Effector memory CD4-positive, alpha-beta T cell (primary cell): ENCODE measurements around the gene SERPINB7.

Experiments used
- DNase-seq, 3 donors: peaks; one replicate each; pipeline ENCODE4 v3.0.0-alpha.2; 2020
- H3K27ac ChIP-seq: 2 replicates; pipeline ENCODE4 v1.7.0; 2013; ENCODE audit warnings: mild to moderate bottlenecking, low read length, moderate library complexity; ENCODE audit not compliant: insufficient read depth, poor library complexity, severe bottlenecking
- H3K27me3 ChIP-seq: replicated peaks from 2 replicates; pipeline ENCODE4 v1.7.0; 2013; ENCODE audit warnings: mild to moderate bottlenecking, low read length; ENCODE audit not compliant: insufficient read depth, control insufficient read depth, poor library complexity, severe bottlenecking
- H3K36me3 ChIP-seq: 2 replicates; pipeline ENCODE4 v1.7.0; 2013; ENCODE audit warnings: mild to moderate bottlenecking, low read length, moderate library complexity; ENCODE audit not compliant: control insufficient read depth, insufficient read depth
- H3K4me1 ChIP-seq: 2 replicates; pipeline ENCODE4 v1.7.0; 2013; ENCODE audit warnings: low read length, mild to moderate bottlenecking; ENCODE audit not compliant: control insufficient read depth, insufficient read depth, poor library complexity, severe bottlenecking
- H3K4me3 ChIP-seq: 2 replicates; pipeline ENCODE4 v1.7.0; 2013; ENCODE audit warnings: low read length, low read depth, mild to moderate bottlenecking; ENCODE audit not compliant: insufficient read depth, poor library complexity, severe bottlenecking
- H3K9me3 ChIP-seq: 2 replicates; pipeline ENCODE4 v1.7.0; 2013; ENCODE audit warnings: mild to moderate bottlenecking, low read length, moderate library complexity; ENCODE audit not compliant: control insufficient read depth

Gene SERPINB7

DNA sequence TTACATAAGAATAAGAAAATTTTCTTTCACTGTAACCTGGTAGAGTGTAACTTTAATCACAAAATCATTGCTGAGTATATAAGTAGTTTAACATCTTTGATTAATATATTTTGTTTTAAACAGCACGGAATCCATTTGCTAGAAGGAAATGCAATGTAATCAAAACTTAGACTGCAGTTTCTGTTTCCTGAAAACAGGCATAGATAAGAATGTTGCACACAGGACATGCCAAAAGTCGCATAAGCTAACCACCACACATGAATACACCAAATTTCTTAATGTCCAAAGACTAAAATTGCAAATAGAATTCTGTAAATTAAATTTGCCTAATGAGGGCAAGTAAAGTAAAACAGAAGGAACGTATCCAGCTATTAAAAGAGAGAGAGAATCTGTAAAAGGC lies 61.2 kb downstream of the SERPINB7 start:
- Histone ChIP-seq H3K27ac (no peak overlapping the region), H3K27me3 (no peaks in the 10 kb centered on the region), H3K36me3 (no peaks in the 10 kb centered on the region), H3K9me3 (no peaks in the 10 kb centered on the region), H3K4me1 (no peaks in the 10 kb centered on the region), H3K4me3 (no peak overlapping the region)
- DNase-seq = no peak

DNA sequence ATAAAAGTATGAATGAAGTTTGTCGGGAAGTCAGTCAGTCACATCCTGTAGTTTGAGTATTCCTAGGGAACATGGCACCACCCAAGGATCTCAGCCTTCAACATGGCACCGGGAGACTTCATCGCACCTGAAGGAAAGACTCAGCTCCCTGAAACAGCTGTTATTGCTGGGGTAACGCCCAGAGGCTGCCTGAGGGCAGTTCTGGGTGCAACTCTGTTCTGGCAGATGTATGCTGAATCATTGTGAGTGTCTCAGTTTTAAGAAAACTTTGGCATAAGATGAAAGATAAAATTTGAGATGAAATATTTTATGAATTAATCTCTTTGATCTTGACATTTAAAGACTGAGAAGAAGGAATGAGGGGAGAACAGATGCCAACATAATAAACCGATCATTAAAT lies 62.4 kb downstream of the SERPINB7 start:
- H3K27ac ChIP-seq = no peak overlapping the region
- H3K4me3 ChIP-seq = no peak overlapping the region
- no peaks in the 10 kb centered on the region for H3K4me1 ChIP-seq
- no peaks in the 10 kb centered on the region for H3K27me3 ChIP-seq
- DNase-seq = no peak
- H3K36me3 ChIP-seq = no peaks in the 10 kb centered on the region
- H3K9me3 ChIP-seq = no peaks in the 10 kb centered on the region

DNA sequence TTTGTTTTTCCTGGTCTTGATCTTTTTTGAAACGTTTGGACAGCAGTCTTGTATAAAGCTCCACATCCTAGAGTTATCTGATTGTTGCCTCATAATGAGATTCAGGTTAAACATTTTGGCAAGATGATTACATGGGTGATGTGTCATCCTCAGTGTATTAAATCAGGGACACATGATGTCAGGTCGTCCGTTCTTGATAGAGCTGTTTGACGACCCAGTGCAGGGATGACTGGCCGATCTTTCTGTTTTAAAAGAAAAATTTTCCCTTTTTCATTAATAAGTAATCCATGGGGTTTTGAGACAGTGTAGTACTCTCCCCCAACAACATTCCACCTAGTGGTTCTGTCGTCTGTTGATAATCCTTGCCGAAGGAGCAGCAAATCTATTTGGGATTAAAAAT lies 67.8 kb downstream of the SERPINB7 start:
- no peaks in the 10 kb centered on the region for H3K36me3 ChIP-seq
- H3K9me3 ChIP-seq = no peaks in the 10 kb centered on the region
- H3K4me1 ChIP-seq = no peaks in the 10 kb centered on the region
- H3K27me3 ChIP-seq = no peaks in the 10 kb centered on the region
- no peak overlapping the region for H3K4me3 ChIP-seq
- no peak overlapping the region for H3K27ac ChIP-seq
- DNase-seq = no peak

DNA sequence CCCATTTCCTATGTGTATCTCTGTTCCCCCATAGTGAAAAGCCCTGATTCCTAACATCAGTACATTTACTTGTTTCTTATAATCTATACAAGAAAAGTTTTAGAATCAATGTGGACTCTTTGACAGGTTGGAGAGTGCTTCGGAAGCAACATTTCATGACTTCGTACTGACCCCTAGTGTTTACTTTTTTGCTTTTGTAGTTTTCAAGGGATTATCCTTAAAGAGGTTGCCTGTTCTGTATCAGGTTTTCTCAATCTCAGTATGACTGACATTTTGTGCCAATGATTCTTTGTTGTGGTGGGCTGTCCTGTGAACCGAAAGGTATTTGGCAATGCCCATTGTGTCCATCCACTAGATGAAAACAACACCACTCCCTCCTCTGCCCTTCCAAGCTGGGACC lies 69.0 kb downstream of the SERPINB7 start:
- Histone ChIP-seq H3K4me1 (no peaks in the 10 kb centered on the region), H3K36me3 (no peaks in the 10 kb centered on the region), H3K27ac (no peak overlapping the region), H3K9me3 (no peaks in the 10 kb centered on the region), H3K27me3 (no peaks in the 10 kb centered on the region), H3K4me3 (no peak overlapping the region)
- DNase-seq = no peak

DNA sequence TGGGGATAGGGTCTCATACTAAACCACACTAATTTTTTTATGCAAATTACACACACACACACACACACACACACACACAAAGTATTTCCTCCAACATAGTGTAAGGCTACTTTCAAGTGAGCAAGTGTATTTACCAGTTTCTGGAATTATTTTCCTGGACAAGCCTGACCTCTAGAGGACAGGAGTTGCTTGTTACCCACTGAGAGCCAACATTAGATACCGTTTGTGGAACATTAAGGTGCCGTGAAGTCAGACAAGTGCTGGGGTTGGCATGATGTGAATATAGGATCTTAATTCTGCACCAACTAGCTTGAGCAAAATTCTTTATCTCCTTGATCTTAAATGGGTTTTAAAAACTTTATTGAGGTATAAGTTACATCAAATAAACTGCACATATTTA lies 72.9 kb downstream of the SERPINB7 start:
- no peaks in the 10 kb centered on the region for H3K9me3 ChIP-seq
- H3K36me3 ChIP-seq = no peaks in the 10 kb centered on the region
- H3K27ac ChIP-seq = no peak overlapping the region
- H3K4me3 ChIP-seq = no peak overlapping the region
- no peaks in the 10 kb centered on the region for H3K27me3 ChIP-seq
- no peak for DNase-seq
- H3K4me1 ChIP-seq = no peaks in the 10 kb centered on the region

DNA sequence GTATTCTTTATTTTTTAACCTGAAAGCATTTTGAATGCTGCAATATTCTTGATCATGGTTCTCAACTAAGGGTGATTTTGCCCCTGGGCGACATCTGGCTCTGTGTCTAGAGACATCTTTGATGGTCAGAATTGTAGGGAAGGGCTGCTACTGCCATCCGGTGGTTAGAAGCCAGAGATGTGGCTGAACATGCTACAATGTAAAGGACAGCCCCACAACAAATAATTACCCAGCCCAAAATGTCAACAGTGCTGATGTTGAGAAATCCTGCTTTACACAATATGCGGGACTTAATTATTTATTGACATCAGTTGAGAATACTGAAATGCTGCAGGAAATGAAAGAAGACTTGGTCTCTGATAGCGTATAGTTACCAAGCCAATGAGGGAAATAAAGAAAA lies 74.8 kb downstream of the SERPINB7 start:
- H3K27ac ChIP-seq = no peak overlapping the region
- H3K27me3 ChIP-seq = no peaks in the 10 kb centered on the region
- no peaks in the 10 kb centered on the region for H3K4me1 ChIP-seq
- no peaks in the 10 kb centered on the region for H3K36me3 ChIP-seq
- no peak for DNase-seq
- H3K4me3 ChIP-seq = no peak overlapping the region
- no peaks in the 10 kb centered on the region for H3K9me3 ChIP-seq

DNA sequence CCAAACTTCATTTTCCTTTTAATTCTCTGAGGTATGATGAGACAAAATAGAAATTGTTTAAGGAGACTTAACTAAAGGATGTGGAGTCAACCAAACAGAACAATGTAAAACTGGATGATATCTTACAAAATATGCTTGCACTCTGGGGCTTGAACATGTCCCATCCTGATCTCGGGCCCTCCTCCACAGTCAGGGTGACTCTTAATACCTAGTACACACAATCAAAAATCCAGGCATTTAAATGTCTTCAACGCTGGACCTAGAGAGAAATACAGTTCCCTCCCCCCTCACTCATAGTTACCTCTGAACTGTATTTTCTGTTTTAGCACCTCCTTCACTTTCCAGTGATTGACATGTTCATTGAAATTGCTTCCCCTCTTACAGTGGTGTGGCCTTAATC lies 75.4 kb downstream of the SERPINB7 start:
- H3K9me3 ChIP-seq = no peaks in the 10 kb centered on the region
- no peaks in the 10 kb centered on the region for H3K27me3 ChIP-seq
- DNase-seq = no peak
- H3K4me1 ChIP-seq = no peaks in the 10 kb centered on the region
- H3K27ac ChIP-seq = no peak overlapping the region
- H3K4me3 ChIP-seq = no peak overlapping the region
- no peaks in the 10 kb centered on the region for H3K36me3 ChIP-seq
